Muscle of leg (tissue), 11 donors: ENCODE data around the gene BCAP31. TPM values are rescaled to one million over a fixed set of nuclear protein-coding genes. Genes with fewer than 3 reads are reported as not detected.
"Not testable (repeated sequence)": the region's sequence is repeated elsewhere in the genome, so short reads cannot be mapped to it uniquely, and the experiment has no call there.

Source experiments
- DNase-seq: peaks from one replicate; pipeline ENCODE4 v3.0.0; 2013
- H3K27ac ChIP-seq: one replicate; pipeline ENCODE4 v1.5.1; 2013; ENCODE audit warnings: mild to moderate bottlenecking, low read length, control low read depth
- H3K27me3 ChIP-seq: one replicate; pipeline ENCODE4 v1.6.1; 2013; ENCODE audit warnings: low read length; ENCODE audit not compliant: control insufficient read depth, insufficient read depth
- H3K36me3 ChIP-seq: one replicate; pipeline ENCODE4 v1.6.1; 2013; ENCODE audit warnings: low read length; ENCODE audit not compliant: control insufficient read depth, insufficient read depth
- H3K4me1 ChIP-seq: one replicate; pipeline ENCODE4 v1.6.1; 2013; ENCODE audit warnings: low read length; ENCODE audit not compliant: control insufficient read depth, insufficient read depth
- H3K4me3 ChIP-seq: one replicate; pipeline ENCODE4 v1.5.1; 2013; ENCODE audit warnings: low read length, control low read depth
- H3K9me3 ChIP-seq: replicated peaks from 2 replicates; pipeline ENCODE4 v1.6.1; 2013; ENCODE audit warnings: low read depth, low read length; ENCODE audit not compliant: control insufficient read depth
- WGBS: methylation state at CpG from one replicate; pipeline ENCODE4 v1.1.5; 2013; ENCODE audit warnings: missing lambda C conversion rate; ENCODE audit not compliant: insufficient coverage; 5-methylcytosine and 5-hydroxymethylcytosine counted together
- polyA plus RNA-seq, 8 donors: library from polyadenylated mRNA; unstranded; fragments of 120-200 nt; gene quantifications; one replicate each; pipeline versions ENCODE4 v1.2.1 to v1.2.3, GENCODE V29; 2013; ENCODE audit warnings: inconsistent platforms in 1 of 8, low replicate concordance in 1 of 8; ENCODE audit not compliant: insufficient read length in 8 of 8, insufficient read depth in 1 of 8
- total RNA-seq: library from RNA; stranded (reverse); fragments of 120-200 nt; gene quantifications from one replicate; pipeline ENCODE4 v1.2.4, GENCODE V29; 2013

Gene BCAP31
- total and polyA plus RNA-seq, 9 donors = 51.8 to 90.1 (median 76.8) TPM

- 83% methylated on average over 2 of the region's 9 CpGs for WGBS
- Histone ChIP-seq H3K4me3 (no peak overlapping the region), H3K27me3 (no peaks in the 10 kb centered on the region), H3K27ac (no peak overlapping the region), H3K4me1 (peaks cover 4% of the 10 kb centered on the region), H3K36me3 (peaks cover 3% of the 10 kb centered on the region), H3K9me3 (peaks cover 2% of the 10 kb centered on the region)
- DNase-seq = no peak
Measured at GRCh38 chrX:153735274-153735673, 11.1 kb upstream of the BCAP31 start.

DNA sequence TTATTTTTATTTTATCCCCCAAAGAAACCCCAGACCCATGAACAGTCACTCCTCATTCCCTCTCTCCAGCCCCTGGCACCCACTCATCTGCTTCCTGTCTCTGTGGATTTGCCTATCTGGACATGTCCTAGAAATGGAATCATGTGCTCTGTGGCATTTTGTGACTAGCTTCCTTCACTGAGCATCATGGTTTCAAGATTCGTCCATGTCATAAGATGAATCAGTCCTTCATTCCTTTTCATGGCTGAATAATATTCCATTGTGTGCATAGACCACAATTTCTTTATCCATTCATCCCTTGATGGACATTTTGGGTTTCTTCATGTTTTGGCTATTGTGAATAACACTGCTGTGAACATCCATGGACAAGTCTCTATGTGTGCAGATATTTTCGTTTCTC, 10.7 kb upstream of the BCAP31 start:
- DNase-seq = no peak
- Histone ChIP-seq H3K27ac (no peak overlapping the region), H3K4me1 (peaks cover 4% of the 10 kb centered on the region), H3K4me3 (no peak overlapping the region), H3K9me3 (peaks cover 2% of the 10 kb centered on the region), H3K36me3 (peaks cover 3% of the 10 kb centered on the region), H3K27me3 (no peaks in the 10 kb centered on the region)
- WGBS = no CpG with 5 or more reads among the region's 2 CpGs

DNA sequence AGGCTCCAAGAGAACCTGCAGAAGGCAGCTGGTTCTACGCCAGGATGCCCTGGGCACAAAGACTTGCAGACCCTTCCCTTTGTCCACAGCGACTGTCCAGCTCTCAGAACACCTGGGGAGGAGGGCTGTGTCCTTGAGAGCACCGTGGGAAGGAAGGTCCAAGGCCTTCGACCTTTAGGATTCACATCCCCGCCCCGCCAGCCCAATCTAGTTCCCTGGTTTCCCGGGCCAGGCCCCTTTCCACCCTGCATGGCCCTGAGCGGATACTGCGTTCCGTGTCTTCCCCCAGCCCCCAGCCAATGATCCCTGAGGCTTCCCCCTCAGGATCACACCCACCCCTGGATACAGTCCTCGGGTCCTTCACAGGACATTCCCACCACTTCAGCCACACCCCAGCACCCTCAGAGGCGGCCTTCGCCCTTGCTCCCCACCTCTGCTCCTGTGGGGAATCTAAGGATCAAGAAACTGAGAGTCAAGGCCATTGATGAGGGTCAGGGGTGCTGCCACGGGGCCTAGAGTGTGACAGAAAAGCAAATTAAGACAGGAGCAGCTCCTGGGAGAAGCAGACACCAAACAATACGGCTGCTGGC, 9.6 kb upstream of the BCAP31 start:
- WGBS = 86% methylated on average over 12 of the region's 15 CpGs
- Histone ChIP-seq H3K4me3 (no peak overlapping the region), H3K27ac (no peak overlapping the region), H3K36me3 (peaks cover 3% of the 10 kb centered on the region), H3K9me3 (peaks cover 2% of the 10 kb centered on the region), H3K27me3 (no peaks in the 10 kb centered on the region), H3K4me1 (peaks cover 9% of the 10 kb centered on the region)
- no peak for DNase-seq

DNA sequence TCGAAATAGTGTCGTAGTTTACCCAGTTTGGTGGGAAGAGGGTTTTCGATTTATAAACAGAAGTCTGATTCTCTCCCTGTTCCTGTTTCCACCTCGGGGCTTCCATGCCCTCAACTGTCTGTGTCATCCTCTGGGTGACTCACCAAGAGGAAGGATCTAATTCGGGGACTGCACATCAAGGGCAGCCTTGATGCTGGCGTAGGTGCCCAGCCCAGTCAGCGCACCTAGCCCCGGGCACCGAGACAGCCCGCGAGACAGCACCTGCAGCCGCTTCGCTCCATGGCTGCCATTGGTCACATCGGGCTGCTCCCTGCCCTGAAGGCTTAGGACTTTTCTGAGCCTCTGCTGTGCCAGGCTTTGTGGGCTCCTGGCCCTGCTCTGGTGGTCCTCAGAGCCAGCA, 8.2 kb upstream of the BCAP31 start:
- H3K27ac ChIP-seq = no peak overlapping the region
- WGBS = 82% methylated on average over 10 of the region's 14 CpGs
- H3K4me1 ChIP-seq = peaks cover 22% of the 10 kb centered on the region
- H3K4me3 ChIP-seq = no peak overlapping the region
- H3K9me3 ChIP-seq = peaks cover 2% of the 10 kb centered on the region
- peaks cover 3% of the 10 kb centered on the region for H3K36me3 ChIP-seq
- DNase-seq = peak; percentile 23
- no peaks in the 10 kb centered on the region for H3K27me3 ChIP-seq

DNA sequence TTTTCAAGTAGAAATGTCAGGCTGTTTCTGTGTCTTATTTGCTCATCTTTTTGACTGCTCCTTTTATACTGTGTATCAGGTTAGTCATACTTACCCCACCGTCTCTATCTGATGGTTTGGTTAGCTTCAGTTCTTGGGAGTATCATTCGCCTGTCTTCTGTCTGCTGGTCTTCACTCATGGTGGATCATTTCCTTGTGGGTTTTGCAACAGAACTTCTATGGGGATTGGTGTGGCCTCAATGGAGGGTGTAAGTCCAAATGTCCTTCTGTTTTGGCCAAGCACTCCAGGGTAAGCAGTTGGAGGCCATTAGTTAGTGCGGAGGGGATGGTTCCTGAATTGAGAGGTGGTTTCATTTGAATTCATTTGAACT, 7.6 kb upstream of the BCAP31 start:
- no peak for DNase-seq
- H3K27ac ChIP-seq = no peak overlapping the region
- peaks cover 28% of the 10 kb centered on the region for H3K4me1 ChIP-seq
- H3K9me3 ChIP-seq = peaks cover 2% of the 10 kb centered on the region
- no peaks in the 10 kb centered on the region for H3K27me3 ChIP-seq
- no CpG with 5 or more reads among the region's 3 CpGs for WGBS
- H3K36me3 ChIP-seq = peaks cover 3% of the 10 kb centered on the region
- H3K4me3 ChIP-seq = no peak overlapping the region

DNA sequence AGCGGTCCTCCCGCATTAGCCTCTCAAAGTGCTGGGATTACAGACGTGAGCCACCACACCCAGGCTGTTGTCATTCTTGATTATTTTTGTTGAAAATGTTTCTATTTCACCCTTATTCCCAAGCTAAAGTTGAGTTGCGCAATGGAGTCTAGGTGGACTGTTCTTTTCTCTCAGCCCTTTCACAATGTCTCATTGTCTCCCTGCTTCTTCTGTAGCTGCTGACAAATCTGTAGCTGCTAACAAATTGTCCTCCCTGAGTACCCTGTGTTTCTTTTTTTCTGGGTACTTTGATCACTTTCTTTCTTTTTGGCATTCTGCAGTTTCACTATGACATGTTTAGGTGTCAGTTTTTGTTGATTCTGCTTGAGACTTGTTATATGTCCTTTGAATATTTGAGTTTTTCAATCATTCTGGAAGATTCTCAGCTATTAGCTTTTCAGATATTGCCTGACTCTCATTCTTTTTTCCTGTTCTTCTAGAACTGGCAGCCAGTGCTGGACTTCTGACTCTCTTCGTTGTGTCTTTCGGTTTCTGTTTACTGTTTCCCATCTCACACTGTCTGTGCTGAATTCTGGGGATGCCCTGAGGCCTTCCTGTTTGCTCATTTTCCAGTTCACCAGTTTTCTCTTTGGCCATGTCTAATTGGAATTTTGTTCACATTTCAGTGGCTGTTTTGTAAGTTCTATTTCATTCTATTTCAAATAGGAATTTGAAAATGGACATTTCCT, 7.1 kb upstream of the BCAP31 start:
- no peak for DNase-seq
- peaks cover 2% of the 10 kb centered on the region for H3K9me3 ChIP-seq
- no peak overlapping the region for H3K27ac ChIP-seq
- 83% methylated on average over 2 of the region's 6 CpGs for WGBS
- H3K36me3 ChIP-seq = peaks cover 3% of the 10 kb centered on the region
- H3K4me1 ChIP-seq = peaks cover 29% of the 10 kb centered on the region
- no peaks in the 10 kb centered on the region for H3K27me3 ChIP-seq
- no peak overlapping the region for H3K4me3 ChIP-seq

GRCh38 chrX:153730115-153730514, 5.9 kb upstream of the BCAP31 start:
- not testable (repeated sequence) for H3K4me3 ChIP-seq, H3K27ac ChIP-seq, DNase-seq, H3K9me3 ChIP-seq, H3K27me3 ChIP-seq, H3K36me3 ChIP-seq
- WGBS = 93% methylated on average over 14 of the region's 23 CpGs
- H3K4me1 ChIP-seq = peaks cover 41% of the 10 kb centered on the region

DNA sequence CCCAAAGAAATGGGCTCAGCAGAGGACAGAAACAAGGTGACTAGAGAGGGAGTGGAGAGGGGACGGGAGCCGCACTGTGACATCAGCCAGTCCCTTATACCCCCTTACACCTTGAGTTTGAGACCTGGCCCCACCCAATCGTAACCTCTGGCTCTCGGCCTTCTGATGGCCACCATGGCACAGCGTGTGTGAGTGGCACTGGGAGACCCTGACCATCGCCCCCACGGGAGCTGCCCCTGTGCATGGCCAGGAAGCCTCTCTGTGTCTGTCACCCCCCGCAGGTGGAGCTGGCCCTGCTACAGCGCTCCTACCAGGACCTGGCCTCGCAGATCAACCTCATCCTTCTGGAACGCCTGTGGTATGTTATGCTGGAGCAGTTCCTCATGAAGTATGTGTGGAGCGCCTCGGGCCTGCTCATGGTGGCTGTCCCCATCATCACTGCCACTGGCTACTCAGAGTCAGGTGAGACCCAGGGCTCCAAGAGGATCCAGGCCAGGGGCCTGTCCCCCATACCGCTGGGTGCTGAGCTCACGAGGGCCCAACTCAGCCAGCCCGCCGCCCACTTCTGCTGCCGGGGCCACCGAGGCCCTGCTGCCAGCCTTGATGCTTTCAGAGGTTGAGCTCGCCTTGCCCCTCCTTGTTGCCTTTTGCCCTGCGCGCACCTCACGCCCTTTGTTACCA, 4.9 kb upstream of the BCAP31 start:
- WGBS = 94% methylated on average over 17 of the region's 23 CpGs
- DNase-seq = no peak
- H3K4me1 ChIP-seq = peaks cover 46% of the 10 kb centered on the region

DNA sequence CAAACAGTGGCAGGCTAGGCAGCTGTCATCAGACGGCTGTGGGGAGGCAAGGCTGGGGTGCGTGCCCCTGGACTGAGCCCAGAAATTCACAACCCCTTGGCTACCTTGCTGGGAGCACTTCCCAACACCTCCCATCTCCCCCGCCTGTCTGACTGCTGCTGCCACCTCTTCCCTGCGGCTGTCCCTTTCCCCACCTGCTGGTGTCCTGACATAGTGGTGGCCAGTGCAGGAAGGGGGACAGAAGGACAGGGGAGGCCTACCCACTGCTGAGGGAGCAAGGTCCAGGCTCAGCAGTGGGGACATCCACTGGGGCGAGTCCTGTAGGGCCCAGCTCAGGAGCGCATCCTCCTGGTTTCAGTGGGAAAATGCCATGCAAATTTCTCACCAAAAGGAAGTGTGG, 3.9 kb upstream of the BCAP31 start:
- peak; percentile 16 for DNase-seq
- no peak overlapping the region for H3K4me3 ChIP-seq
- no peaks in the 10 kb centered on the region for H3K27me3 ChIP-seq
- H3K9me3 ChIP-seq = no peaks in the 10 kb centered on the region
- peaks cover 47% of the 10 kb centered on the region for H3K4me1 ChIP-seq
- no peaks in the 10 kb centered on the region for H3K36me3 ChIP-seq
- WGBS = 87% methylated on average over 3 of the region's 6 CpGs
- peak overlapping the region; percentile 29 for H3K27ac ChIP-seq

More for the DNA sequence above, 4.9 kb upstream of the BCAP31 start:
- no peaks in the 10 kb centered on the region for H3K27me3 ChIP-seq
- no peak overlapping the region for H3K27ac ChIP-seq
- H3K36me3 ChIP-seq = no peaks in the 10 kb centered on the region
- H3K4me3 ChIP-seq = no peak overlapping the region
- no peaks in the 10 kb centered on the region for H3K9me3 ChIP-seq

DNA sequence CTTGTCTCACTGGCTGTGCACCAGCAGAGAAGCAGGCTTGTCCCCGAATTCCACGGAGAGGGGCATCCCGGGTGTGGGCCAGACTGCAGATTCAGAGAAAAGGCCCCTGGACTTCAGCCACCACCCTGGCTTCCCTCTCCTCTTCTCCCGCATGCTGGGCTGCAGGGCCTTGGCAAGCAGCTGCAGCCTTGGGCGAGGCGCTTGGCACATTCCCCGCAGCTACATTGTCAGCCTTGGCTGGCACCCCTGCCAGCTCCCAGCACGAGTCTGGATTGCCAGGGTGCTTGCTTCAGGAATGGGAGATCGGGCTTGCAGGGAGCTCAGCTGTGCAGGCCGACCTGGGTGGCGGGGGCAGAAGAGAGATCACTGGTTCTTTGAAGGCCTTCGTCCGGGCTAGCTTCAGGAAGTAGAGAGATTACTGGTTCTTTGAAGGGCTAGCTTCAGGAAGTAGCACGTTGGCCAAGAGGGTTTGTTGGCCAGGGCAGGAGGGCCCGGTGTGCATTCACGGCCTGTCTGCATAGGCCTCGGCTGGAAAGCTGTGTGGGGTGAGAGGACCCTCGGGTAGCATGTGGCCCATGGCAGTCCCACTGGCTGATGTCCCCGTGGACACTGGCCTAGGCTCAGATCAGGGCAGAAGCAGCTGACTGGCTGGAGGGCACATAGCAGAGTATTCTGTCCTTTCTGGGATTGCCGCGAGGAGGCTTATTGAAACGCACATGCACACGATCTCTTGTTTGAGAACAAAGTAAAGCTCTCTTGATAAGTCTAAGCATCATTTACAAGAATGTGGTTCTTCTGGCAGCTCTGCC, 3.1 kb upstream of the BCAP31 start:
- peaks cover 53% of the 10 kb centered on the region for H3K4me1 ChIP-seq
- no peaks in the 10 kb centered on the region for H3K9me3 ChIP-seq
- H3K27me3 ChIP-seq = no peaks in the 10 kb centered on the region
- peak overlapping the region; percentile 85 for H3K27ac ChIP-seq
- peak; percentile 65 for DNase-seq
- peak overlapping the region; percentile 9 for H3K4me3 ChIP-seq
- 60% methylated on average over 18 of the region's 23 CpGs for WGBS
- H3K36me3 ChIP-seq = no peaks in the 10 kb centered on the region
